ENCODE results near the gene HGS.

- TF ChIP-seq CTCF (IDR thresholded peaks at IDR 0.05) = no peak
- TF ChIP-seq EZH2 (IDR thresholded peaks at IDR 0.05) = no peak
These were observed 13.6 kb downstream of the HGS start for GRCh38 chr17:81697261-81698044.

Measured in neural progenitor cell (in vitro differentiated cells).